K562 (cell line): Measurements from ENCODE around the gene IL12RB2. TPM values are rescaled to one million over a fixed set of nuclear protein-coding genes. Genes with fewer than 3 reads are reported as not detected.

Experiments
- ATAC-seq: fragments of 200-7000 bp; cut with Tn5 transposase; 3 replicates; pipeline ENCODE4 v1.9.1; 2020; ENCODE audit warnings: moderate library complexity
- BruUV-seq: library from RNA; stranded (reverse); fragments of 400-500 nt; replicated peaks from 2 replicates; lab custom pipeline; 2021; lab: Mats Ljungman, UMichigan
- CTCF ChIA-PET: fragments of 300-600 bp; formaldehyde crosslinking; extraction: SDS; loops from one replicate; lab custom pipeline; 2021; ENCODE audit warnings: low intra/inter-chr PET ratio; lab: Yijun Ruan, JAX
- POLR2A ChIA-PET: fragments of 300-600, 350-650 bp; sonication (Branson Sonifier 250); formaldehyde crosslinking; extraction: SDS; loops from one replicate; lab custom pipeline; 2021; ENCODE audit warnings: antibody characterized with exemption, inconsistent platforms; lab: Yijun Ruan, JAX
- DNase-seq, 4 experiments: peaks; one replicate each; pipeline versions ENCODE4 v3.0.0 to v3.0.0-alpha.2; 2011 to 2018; ENCODE audit warnings: low spot score in 3 of 4, mixed read lengths in 3 of 4; ENCODE audit errors: extremely low read depth in 1 of 4
- FAIRE-seq: peaks from 2 replicates; lab custom pipeline; 2011; peaks lifted over from hg19 to GRCh38; lab: Jason Lieb, UNC
- H2AFZ ChIP-seq: 2 replicates; pipeline ENCODE4 v1.6.0; 2011; ENCODE audit warnings: low read depth, low read length, control low read depth, inconsistent platforms
- H3K27ac ChIP-seq: fragments of 200-600 bp; 3 replicates; pipeline ENCODE4 v1.8.0; 2011; ENCODE audit warnings: low read depth, mild to moderate bottlenecking, control low read depth, inconsistent platforms, low read length, moderate library complexity, mixed read lengths; ENCODE audit errors: extremely low read depth
- H3K27me3 ChIP-seq, 2 experiments: fragments of 300-600 bp in 1 of 2; 2 replicates in 1 of 2; 3 replicates in 1 of 2; pipeline versions ENCODE4 v1.6.0 to v1.8.0; 2011; ENCODE audit warnings: inconsistent platforms in 2 of 2, low read length in 2 of 2, mild to moderate bottlenecking in 1 of 2, mixed read lengths in 1 of 2, moderate library complexity in 1 of 2; ENCODE audit not compliant: control insufficient read depth in 2 of 2, insufficient read depth in 2 of 2
- H3K36me3 ChIP-seq: fragments of 300-600 bp; 3 replicates; pipeline ENCODE4 v1.8.0; 2011; ENCODE audit warnings: mild to moderate bottlenecking, low read length, inconsistent platforms; ENCODE audit not compliant: control insufficient read depth, insufficient read depth
- H3K4me1 ChIP-seq, 2 experiments: fragments of 200-600 bp in 1 of 2; replicated peaks in 1 of 2; 2 replicates in 1 of 2; 3 replicates in 1 of 2; pipeline versions ENCODE4 v1.5.1 to v1.8.0; 2011; ENCODE audit warnings: inconsistent platforms in 2 of 2, low read length in 2 of 2, mild to moderate bottlenecking in 1 of 2, mixed read lengths in 1 of 2, moderate library complexity in 1 of 2; ENCODE audit not compliant: control insufficient read depth in 2 of 2, insufficient read depth in 2 of 2
- H3K4me2 ChIP-seq: 2 replicates; pipeline ENCODE4 v1.6.1; 2011; ENCODE audit warnings: low read length, control low read depth, inconsistent platforms, mixed read lengths; ENCODE audit not compliant: insufficient read depth
- H3K4me3 ChIP-seq: fragments of 200-600 bp; sonication (generic), shearing (Covaris generic); 2 replicates; pipeline ENCODE4 v1.5.1; 2016; ENCODE audit warnings: control low read depth, inconsistent platforms
- H3K79me2 ChIP-seq: fragments of 200-600 bp; 3 replicates; pipeline ENCODE4 v1.8.0; 2011; ENCODE audit warnings: low read length, inconsistent platforms; ENCODE audit not compliant: control insufficient read depth, insufficient read depth
- H3K9ac ChIP-seq, 2 experiments: 2 replicates each; pipeline versions ENCODE4 v1.6.0 to v1.6.1; 2011; ENCODE audit warnings: low read depth in 2 of 2, low read length in 2 of 2, control low read depth in 1 of 2, inconsistent platforms in 1 of 2, mild to moderate bottlenecking in 1 of 2, mixed read lengths in 1 of 2; ENCODE audit not compliant: insufficient read depth in 1 of 2
- H3K9me1 ChIP-seq: one replicate; pipeline ENCODE4 v1.6.0; 2011; ENCODE audit warnings: inconsistent platforms, mild to moderate bottlenecking, low read length, moderate library complexity; ENCODE audit not compliant: control insufficient read depth, insufficient read depth
- H3K9me3 ChIP-seq: replicated peaks from 2 replicates; pipeline ENCODE4 v1.5.1; 2011; ENCODE audit warnings: low read depth, low read length, inconsistent platforms; ENCODE audit not compliant: control insufficient read depth, insufficient read depth
- H4K20me1 ChIP-seq: replicated peaks from 2 replicates; pipeline ENCODE4 v1.6.1; 2011; ENCODE audit warnings: low read length, inconsistent platforms, mixed read lengths; ENCODE audit not compliant: control insufficient read depth, insufficient read depth
- CBFA2T3 ChIP-seq: fragments of 450-650 bp; IDR thresholded peaks from 2 replicates; pipeline ENCODE4 v1.6.1; 2017
- DDX20 ChIP-seq: fragments of 450-650 bp; IDR thresholded peaks from 2 replicates; pipeline ENCODE4 v1.6.1; 2016; ENCODE audit warnings: missing genetic modification characterization, low read depth, mild to moderate bottlenecking, missing compliant biosample characterization, moderate library complexity
- EP300 ChIP-seq: IDR thresholded peaks from 2 replicates; pipeline ENCODE4 v1.6.1; 2012; ENCODE audit warnings: low read length, improper control_type of control experiment
- HMG20B ChIP-seq: fragments of 250-450 bp; sonication (Bioruptor Pico); IDR thresholded peaks from 2 replicates; pipeline ENCODE4 v1.5.0; 2021; ENCODE audit warnings: mild to moderate bottlenecking
- HNRNPH1 ChIP-seq: fragments of 200-400 bp; formaldehyde crosslinking; optimal IDR thresholded peaks from 2 replicates; pipeline ENCODE3; 2017; ENCODE audit warnings: low read depth, mild to moderate bottlenecking, low read length, moderate library complexity
- JUND ChIP-seq, 2 experiments: IDR thresholded peaks; 2 replicates in 1 of 2; 3 replicates in 1 of 2; pipeline ENCODE4 v1.6.1; 2011; ENCODE audit warnings: borderline replicate concordance in 2 of 2, low read depth in 2 of 2, low read length in 2 of 2, improper control_type of control experiment in 1 of 2, missing biosample characterization in 1 of 2, missing genetic modification characterization in 1 of 2, missing genetic modification reagents in 1 of 2
- KAT8 ChIP-seq: fragments of 450-650 bp; IDR thresholded peaks from 2 replicates; pipeline ENCODE4 v1.6.1; 2016; ENCODE audit warnings: low read depth, mild to moderate bottlenecking
- KDM4B ChIP-seq, 2 experiments: fragments of 450-650 bp in 1 of 2; sonication (generic) in 1 of 2; IDR thresholded peaks; 2 replicates each; pipeline ENCODE4 v1.6.1; 2016 to 2017; ENCODE audit warnings: borderline replicate concordance in 2 of 2, antibody characterized with exemption in 1 of 2, low read depth in 1 of 2, mild to moderate bottlenecking in 1 of 2
- MAFF ChIP-seq: IDR thresholded peaks from 2 replicates; pipeline ENCODE4 v1.6.1; 2012; ENCODE audit warnings: low read length, improper control_type of control experiment
- NCOR1 ChIP-seq: fragments of 450-650 bp; IDR thresholded peaks from 2 replicates; pipeline ENCODE4 v1.6.1; 2016; ENCODE audit warnings: mild to moderate bottlenecking, moderate library complexity
- NFE2 ChIP-seq: IDR thresholded peaks from 2 replicates; pipeline ENCODE4 v1.6.1; 2014; ENCODE audit warnings: antibody characterized with exemption, low read depth
- RFX1 ChIP-seq: fragments of 450-650 bp; IDR thresholded peaks from 2 replicates; pipeline ENCODE4 v1.6.1; 2016; ENCODE audit warnings: mild to moderate bottlenecking, moderate library complexity
- SMARCA4 ChIP-seq: fragments of 450-650 bp; IDR thresholded peaks from 2 replicates; pipeline ENCODE4 v1.6.1; 2016
- SMARCE1 ChIP-seq: fragments of 450-650 bp; IDR thresholded peaks from 2 replicates; pipeline ENCODE4 v1.7.1; 2016; ENCODE audit warnings: mild to moderate bottlenecking
- SOX6 ChIP-seq: fragments of 450-650 bp; IDR thresholded peaks from 2 replicates; pipeline ENCODE4 v1.6.1; 2014; ENCODE audit warnings: mild to moderate bottlenecking
- SRF ChIP-seq, 2 experiments: fragments of 250-450, 450-650 bp in 1 of 2; sonication (Bioruptor Pico) in 1 of 2; sonication (generic) in 1 of 2; formaldehyde crosslinking; IDR thresholded peaks; 2 replicates each; pipeline versions ENCODE4 v1.5.0 to v1.5.1; 2020 to 2022; ENCODE audit warnings: mild to moderate bottlenecking in 1 of 2, missing genetic modification reagents in 1 of 2
- STAT5B ChIP-seq: fragments of 250-450 bp; sonication (Bioruptor Pico); IDR thresholded peaks from 2 replicates; pipeline ENCODE4 v1.8.0; 2021; ENCODE audit warnings: mild to moderate bottlenecking, inconsistent platforms
- TCF3 ChIP-seq: sonication (generic); formaldehyde crosslinking; IDR thresholded peaks from 2 replicates; pipeline ENCODE4 v1.4.0; 2020; ENCODE audit warnings: mild to moderate bottlenecking, missing genetic modification reagents
- ZNF354B ChIP-seq: fragments of 250-450 bp; sonication (Bioruptor Pico); IDR thresholded peaks from 2 replicates; pipeline ENCODE4 v1.4.0; 2020
- ZNF384 ChIP-seq: IDR thresholded peaks from 2 replicates; pipeline ENCODE4 v1.6.1; 2012; ENCODE audit warnings: low read depth, low read length, improper control_type of control experiment
- ZNF57 ChIP-seq: fragments of 450-650 bp; formaldehyde crosslinking; IDR thresholded peaks from 2 replicates; pipeline ENCODE4 v1.4.0; 2020; ENCODE audit warnings: mild to moderate bottlenecking, moderate library complexity
- WGBS: fragments of 100-300 bp; shearing (Covaris generic); methylation state at CpG from one replicate; pipeline ENCODE4 v1.1.6; 2016; ENCODE audit warnings: low coverage, mixed read lengths; ENCODE audit not compliant: insufficient coverage; ENCODE audit errors: missing lambda C conversion rate; 5-methylcytosine and 5-hydroxymethylcytosine counted together
- in situ Hi-C: fragments of 300-500 bp; cut with MboI; formaldehyde crosslinking; loops from 4 replicates; pipeline ENCODE4 v1.15.0; 2018; ENCODE audit warnings: inconsistent platforms, mixed read lengths
- intact Hi-C: fragments of 100-400 bp; cut with micrococcal nuclease; formaldehyde crosslinking; loops from 2 replicates; pipeline ENCODE4 v1.14.2; 2022
- polyA plus RNA-seq, 8 experiments: library from polyadenylated mRNA; depleted of rRNA in 4 of 8; stranded (reverse) in 5 of 8; unstranded in 3 of 8; fragments of >200 nt; fragmentation: Nextera tagmentation in 2 of 8; fragmentation: Illumina TruSeq in 1 of 8; extraction: Ambion mirVana in 2 of 8; extraction: Trizol in 1 of 8; gene quantifications; 2 replicates each; pipeline versions ENCODE4 v1.2.1 to v1.2.3, GENCODE V29; 2011 to 2014; ENCODE audit warnings: inconsistent platforms in 1 of 8, missing spikeins in 1 of 8
- total RNA-seq, 7 experiments: library from RNA; depleted of rRNA in 6 of 7; stranded (reverse); fragments of >200 nt in 6 of 7; fragmentation: Illumina TruSeq in 2 of 7; extraction: Trizol in 2 of 7; gene quantifications; 2 replicates each; pipeline versions ENCODE4 v1.2.1 to v1.2.3, GENCODE V29; 2011 to 2021; ENCODE audit warnings: low replicate concordance in 1 of 7
- TF ChIP-seq, protein P1 (sequence below): sonication (generic); formaldehyde crosslinking; IDR thresholded peaks from 2 replicates; pipeline ENCODE4 v1.4.0; 2020; ENCODE audit warnings: mild to moderate bottlenecking, missing genetic modification reagents
- TF ChIP-seq, protein P2 (sequence below): sonication (generic); formaldehyde crosslinking; IDR thresholded peaks from 2 replicates; pipeline ENCODE4 v1.8.0; 2022; ENCODE audit warnings: missing genetic modification reagents, mild to moderate bottlenecking, borderline replicate concordance

Gene IL12RB2
- total and polyA plus RNA-seq, 9 of the 15 experiments (the other 6 are each of a cell fraction or from before 2014, with no cell fraction given): 0.39 to 3.3 (median 1.9) TPM

DNA sequence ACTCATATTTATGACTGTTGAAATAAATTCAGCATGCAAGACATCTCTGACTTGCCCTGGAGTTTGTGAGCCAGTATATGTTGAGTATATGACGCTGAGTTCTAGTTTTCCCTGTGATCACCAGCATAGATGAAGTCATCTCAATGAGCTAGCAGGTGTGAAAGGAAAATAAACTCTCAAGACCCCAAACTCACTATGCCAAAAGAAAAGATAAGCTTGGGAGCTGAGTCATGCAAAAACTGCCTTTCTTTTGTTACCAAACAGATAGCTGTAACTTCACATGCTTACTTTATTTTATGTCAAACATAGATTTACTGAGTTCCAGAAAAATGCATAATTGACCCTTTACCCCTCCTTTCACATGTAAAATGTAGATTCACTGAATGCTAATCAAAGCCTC is 69.6 kb downstream of the IL12RB2 start:
- in situ Hi-C loops (no loop called here), intact Hi-C loops (no loop called here)
- H3K9ac ChIP-seq: no peak overlapping the region
- no peaks in the 10 kb centered on the region for H3K9me1 ChIP-seq
- H3K36me3 ChIP-seq: no peaks in the 10 kb centered on the region; the same call in 2 of the 3 replicates
- no peak overlapping the region; the same call in 1 of the 2 replicates for H3K4me2 ChIP-seq
- no TSS peak for BruUV-seq
- no peaks in the 10 kb centered on the region for H3K79me2 ChIP-seq
- no peak overlapping the region for H3K4me3 ChIP-seq
- no peak overlapping the region for H2AFZ ChIP-seq
- H3K4me1 ChIP-seq: peaks cover 0 to 16% of the 10 kb centered on the region in 2 experiments; a peak in 2 of 5 replicates
- peak; percentile 65 for ATAC-seq
- no peaks in the 10 kb centered on the region for H3K27me3 ChIP-seq
- H4K20me1 ChIP-seq: no peaks in the 10 kb centered on the region
- no peaks in the 10 kb centered on the region for H3K9me3 ChIP-seq
- ChIA-PET CTCF (interaction anchor here (0.6 kb wide), 1 partner anchor 103 kb away, joined by 3 read pairs; no protein-coding TSS in a partner anchor), POLR2A (interaction anchor here (2.2 kb wide), 1 partner anchor 10 kb away, joined by 7 read pairs; no protein-coding TSS in a partner anchor)
- 4% methylated on average over 1 of the region's 1 CpG for WGBS
- H3K27ac ChIP-seq: no peak overlapping the region; the same call in 2 of the 3 replicates
- DNase-seq: peak in 1 of 4 experiments; percentile 52
- FAIRE-seq: no peak
- TF ChIP-seq CBFA2T3 (peak; percentile 56), STAT5B (CRISPR knock-in tag) (no peak), SMARCE1 (0 out of 2 replicates have a peak, but pooled peaks have one; percentile 51), RFX1 (no peak), DDX20 (no peak), NFE2 (peak; percentile 80), SRF (CRISPR knock-in tag; IDR thresholded peaks at IDR 0.05) (no peak), ZNF354B (CRISPR knock-in tag) (no peak), SOX6 (peak; percentile 62), JUND (IDR thresholded peaks at IDR 0.05; ENCODE audit: borderline replicate concordance, low read depth, low read length) (peak; percentile 60; the same call in 1 of the 2 replicates), JUND (tag; IDR thresholded peaks at IDR 0.05; ENCODE audit: borderline replicate concordance, low read depth, low read length) (peak; percentile 69; the same call in 2 of the 3 replicates), KAT8 (no peak), SMARCA4 (peak; percentile 63; the same call in 1 of the 2 replicates), EP300 (peak; percentile 7; the same call in 1 of the 2 replicates), HMG20B (CRISPR knock-in tag) (no peak), NCOR1 (no peak), TCF3 (CRISPR knock-in tag) (peak; percentile 11; the same call in 1 of the 2 replicates), MAFF (peak; percentile 45; the same call in 1 of the 2 replicates), HNRNPH1 (no peak), ZNF57 (CRISPR knock-in tag) (no peak), ZNF384 (peak; percentile 64; the same call in 1 of the 2 replicates), KDM4B (IDR thresholded peaks at IDR 0.05; ENCODE audit: borderline replicate concordance in 2 of 2, low read depth in 1 of 2) (no peak)
- TF ChIP-seq, protein P1, sequence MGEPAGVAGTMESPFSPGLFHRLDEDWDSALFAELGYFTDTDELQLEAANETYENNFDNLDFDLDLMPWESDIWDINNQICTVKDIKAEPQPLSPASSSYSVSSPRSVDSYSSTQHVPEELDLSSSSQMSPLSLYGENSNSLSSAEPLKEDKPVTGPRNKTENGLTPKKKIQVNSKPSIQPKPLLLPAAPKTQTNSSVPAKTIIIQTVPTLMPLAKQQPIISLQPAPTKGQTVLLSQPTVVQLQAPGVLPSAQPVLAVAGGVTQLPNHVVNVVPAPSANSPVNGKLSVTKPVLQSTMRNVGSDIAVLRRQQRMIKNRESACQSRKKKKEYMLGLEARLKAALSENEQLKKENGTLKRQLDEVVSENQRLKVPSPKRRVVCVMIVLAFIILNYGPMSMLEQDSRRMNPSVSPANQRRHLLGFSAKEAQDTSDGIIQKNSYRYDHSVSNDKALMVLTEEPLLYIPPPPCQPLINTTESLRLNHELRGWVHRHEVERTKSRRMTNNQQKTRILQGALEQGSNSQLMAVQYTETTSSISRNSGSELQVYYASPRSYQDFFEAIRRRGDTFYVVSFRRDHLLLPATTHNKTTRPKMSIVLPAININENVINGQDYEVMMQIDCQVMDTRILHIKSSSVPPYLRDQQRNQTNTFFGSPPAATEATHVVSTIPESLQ (CRISPR knock-in tag): no peak
- TF ChIP-seq, protein P2, sequence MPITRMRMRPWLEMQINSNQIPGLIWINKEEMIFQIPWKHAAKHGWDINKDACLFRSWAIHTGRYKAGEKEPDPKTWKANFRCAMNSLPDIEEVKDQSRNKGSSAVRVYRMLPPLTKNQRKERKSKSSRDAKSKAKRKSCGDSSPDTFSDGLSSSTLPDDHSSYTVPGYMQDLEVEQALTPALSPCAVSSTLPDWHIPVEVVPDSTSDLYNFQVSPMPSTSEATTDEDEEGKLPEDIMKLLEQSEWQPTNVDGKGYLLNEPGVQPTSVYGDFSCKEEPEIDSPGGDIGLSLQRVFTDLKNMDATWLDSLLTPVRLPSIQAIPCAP (CRISPR knock-in tag): no peak
